ENCODE measurements around the gene MRPL49.

The MRPL49 gene

GRCh38 chr11:65131895-65132237 lies 9.7 kb downstream of the MRPL49 start:
- ChIA-PET CTCF (no interaction called here), POLR2A (interaction anchor here (2.3 kb wide), 1 partner anchor 10 kb away, joined by 16 read pairs; the partner anchor contains the start of genes FAU and MRPL49)
- TF ChIP-seq PKNOX1 (IDR thresholded peaks at IDR 0.05), result no peak
- no peak for TF ChIP-seq NFRKB (IDR thresholded peaks at IDR 0.05)
- TF ChIP-seq BHLHE40 (IDR thresholded peaks at IDR 0.05; ENCODE audit: borderline replicate concordance), result no peak
- no peak for TF ChIP-seq SP1 (IDR thresholded peaks at IDR 0.05)
- TF ChIP-seq CTBP1 (IDR thresholded peaks at IDR 0.05; ENCODE audit: borderline replicate concordance), result no peak
- TF ChIP-seq TARDBP (IDR thresholded peaks at IDR 0.05), result no peak
- TF ChIP-seq HDGF (IDR thresholded peaks at IDR 0.05; ENCODE audit: borderline replicate concordance), result no peak
- no peak for TF ChIP-seq L3MBTL2 (conservative IDR thresholded peaks at IDR 0.05)
- TF ChIP-seq LEF1 (IDR thresholded peaks at IDR 0.05; ENCODE audit: borderline replicate concordance), result no peak
- no peak for TF ChIP-seq FOXK2 (IDR thresholded peaks at IDR 0.05)
- no peak for TF ChIP-seq ELF4 (IDR thresholded peaks at IDR 0.05)
- no peak for TF ChIP-seq SUZ12 (IDR thresholded peaks at IDR 0.05)
- TF ChIP-seq ARNT (IDR thresholded peaks at IDR 0.05), result no peak
- no peak for TF ChIP-seq FOXM1 (IDR thresholded peaks at IDR 0.05; ENCODE audit: borderline replicate concordance)
- TF ChIP-seq FOXA1 (IDR thresholded peaks at IDR 0.05), result no peak
- no peak for TF ChIP-seq ZNF384 (IDR thresholded peaks at IDR 0.05)
- no peak for DNase-seq (ENCODE audit: extremely low spot score)

DNA sequence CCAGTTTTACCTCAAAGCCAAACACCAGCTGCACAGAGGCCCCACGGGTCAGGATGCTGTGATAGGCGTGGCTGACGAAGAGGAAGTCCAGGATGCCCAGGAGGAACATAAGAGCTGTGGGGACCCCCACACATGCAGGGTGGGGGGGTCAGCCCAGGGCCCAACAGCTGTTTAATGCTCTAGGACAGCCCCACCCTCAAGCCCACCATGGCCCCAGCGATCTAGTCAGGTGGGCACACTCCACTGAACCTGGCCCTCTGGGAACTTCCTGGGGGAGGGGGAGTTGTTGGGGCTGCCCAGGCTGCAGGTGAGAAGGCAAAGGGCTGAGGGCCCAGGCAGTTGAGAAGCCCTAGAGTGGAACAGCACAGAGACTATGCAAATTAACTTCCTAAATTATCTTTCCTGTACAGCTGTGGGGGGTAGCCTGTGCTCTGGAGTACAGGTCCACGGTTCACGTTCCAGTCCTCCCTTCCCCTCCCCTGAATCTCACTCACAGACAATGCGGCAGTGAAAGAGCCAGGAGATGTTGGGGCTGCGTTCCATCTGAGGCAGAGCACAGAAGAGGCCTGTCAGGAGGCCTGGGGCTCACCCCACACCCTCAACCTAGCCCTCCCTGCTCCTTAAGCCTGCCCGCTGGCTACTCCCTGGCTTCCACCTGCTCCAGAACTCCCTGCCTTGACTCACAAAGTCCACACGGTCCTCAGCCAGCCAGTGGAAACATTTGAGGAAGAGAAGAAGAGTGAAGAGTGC lies 10.3 kb downstream of the MRPL49 start:
- POLR2A ChIA-PET, result interaction anchor here (2.3 kb wide), 1 partner anchor 10 kb away, joined by 16 read pairs; the partner anchor contains the start of genes FAU and MRPL49
- CTCF ChIA-PET, result no interaction called here
- DNase-seq (ENCODE audit: extremely low spot score), result no peak
- TF ChIP-seq ELF4 (IDR thresholded peaks at IDR 0.05) (no peak), BHLHE40 (IDR thresholded peaks at IDR 0.05; ENCODE audit: borderline replicate concordance) (no peak), LEF1 (IDR thresholded peaks at IDR 0.05; ENCODE audit: borderline replicate concordance) (no peak), ZNF384 (IDR thresholded peaks at IDR 0.05) (no peak), ARNT (IDR thresholded peaks at IDR 0.05) (no peak), SUZ12 (IDR thresholded peaks at IDR 0.05) (no peak), PKNOX1 (IDR thresholded peaks at IDR 0.05) (no peak), FOXM1 (IDR thresholded peaks at IDR 0.05; ENCODE audit: borderline replicate concordance) (no peak), TARDBP (IDR thresholded peaks at IDR 0.05) (no peak), SP1 (IDR thresholded peaks at IDR 0.05) (no peak), CTBP1 (IDR thresholded peaks at IDR 0.05; ENCODE audit: borderline replicate concordance) (no peak), HDGF (IDR thresholded peaks at IDR 0.05; ENCODE audit: borderline replicate concordance) (no peak), FOXA1 (IDR thresholded peaks at IDR 0.05) (no peak), NFRKB (IDR thresholded peaks at IDR 0.05) (no peak), FOXK2 (IDR thresholded peaks at IDR 0.05) (no peak), L3MBTL2 (conservative IDR thresholded peaks at IDR 0.05) (no peak)

DNA sequence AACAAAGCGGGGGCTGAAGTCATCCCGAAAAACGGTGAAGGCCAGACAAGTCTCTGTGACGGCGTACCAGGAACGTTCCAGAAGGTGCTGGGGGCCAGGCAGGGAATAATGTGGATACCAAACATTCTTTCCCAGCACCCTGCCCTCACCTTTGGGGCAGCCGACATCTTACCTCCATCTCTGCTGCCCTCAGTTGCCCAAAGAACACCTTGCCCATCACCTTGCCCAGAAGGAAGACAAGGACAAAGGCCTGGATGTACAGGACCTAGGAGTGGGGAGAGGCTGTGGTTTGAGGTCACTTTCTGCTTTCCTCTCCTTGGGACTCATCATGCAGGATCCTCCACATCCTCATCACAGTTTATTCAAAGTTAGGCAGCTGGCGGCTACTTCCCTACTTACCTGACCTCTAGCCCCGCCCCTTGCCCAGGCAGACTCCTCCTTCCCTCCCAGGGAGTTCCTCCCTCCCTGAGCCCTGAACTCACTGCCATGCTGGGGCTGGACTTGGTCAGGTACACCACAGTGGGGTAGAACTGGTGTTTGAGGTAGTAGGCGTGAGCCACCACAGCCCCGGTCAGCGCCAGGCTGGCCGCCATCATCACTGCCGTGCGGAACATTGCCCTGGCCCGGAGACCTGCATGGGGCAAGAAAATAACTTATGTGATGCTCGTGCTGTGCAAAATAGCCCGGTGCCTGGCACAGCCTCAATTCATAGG lies 11.0 kb downstream of the MRPL49 start:
- ChIA-PET CTCF (no interaction called here), POLR2A (interaction anchor here (0.8 to 4.0 kb wide), 5 partner anchors 9 to 50 kb away, joined by 4 to 56 read pairs (median 4); partner anchors contain the start of genes CAPN1, FAU, MRPL49 and TM7SF2)
- peak; percentile 39 for DNase-seq (ENCODE audit: extremely low spot score)
- TF ChIP-seq TARDBP (IDR thresholded peaks at IDR 0.05), result no peak
- no peak for TF ChIP-seq BHLHE40 (IDR thresholded peaks at IDR 0.05; ENCODE audit: borderline replicate concordance)

GRCh38 chr11:65133724-65134123 lies 11.6 kb downstream of the MRPL49 start:
- no peak for DNase-seq (ENCODE audit: extremely low spot score)
- POLR2A ChIA-PET, result interaction anchor here (0.8 to 4.0 kb wide), 6 partner anchors 10 to 50 kb away, joined by 4 to 56 read pairs (median 8); partner anchors contain the start of genes CAPN1, FAU, MRPL49 and TM7SF2
- TF ChIP-seq BHLHE40 (IDR thresholded peaks at IDR 0.05; ENCODE audit: borderline replicate concordance) (no peak), ELF4 (IDR thresholded peaks at IDR 0.05) (no peak), PKNOX1 (IDR thresholded peaks at IDR 0.05) (no peak), L3MBTL2 (conservative IDR thresholded peaks at IDR 0.05) (no peak), CTBP1 (IDR thresholded peaks at IDR 0.05; ENCODE audit: borderline replicate concordance) (no peak), SUZ12 (IDR thresholded peaks at IDR 0.05) (no peak), TARDBP (IDR thresholded peaks at IDR 0.05) (no peak), ZNF384 (IDR thresholded peaks at IDR 0.05) (no peak), ARNT (IDR thresholded peaks at IDR 0.05) (no peak), LEF1 (IDR thresholded peaks at IDR 0.05; ENCODE audit: borderline replicate concordance) (no peak), FOXK2 (IDR thresholded peaks at IDR 0.05) (no peak), FOXA1 (IDR thresholded peaks at IDR 0.05) (no peak), FOXM1 (IDR thresholded peaks at IDR 0.05; ENCODE audit: borderline replicate concordance) (no peak), NFRKB (IDR thresholded peaks at IDR 0.05) (no peak), HDGF (IDR thresholded peaks at IDR 0.05; ENCODE audit: borderline replicate concordance) (no peak), SP1 (IDR thresholded peaks at IDR 0.05) (no peak)
- CTCF ChIA-PET, result no interaction called here

GRCh38 chr11:65134240-65134951 lies 12.3 kb downstream of the MRPL49 start, which contains the start of gene SYVN1:
SYVN1 (minus strand) TSS chr11:65134519; CDS start chr11:65133601, 918 bp downstream.
- ChIA-PET CTCF (interaction anchor here (0.9 to 1.0 kb wide), 3 partner anchors 22 to 286 kb away, joined by 3 to 5 read pairs (median 4); no protein-coding TSS in a partner anchor), POLR2A (interaction anchor here (0.6 to 4.0 kb wide), 37 partner anchors 9 to 373 kb away, joined by 3 to 56 read pairs (median 4); partner anchors contain the start of genes CAPN1, CDCA5, DPF2 and FAU)
- DNase-seq (ENCODE audit: extremely low spot score), result peak; percentile 84
- TF ChIP-seq ELF4 (IDR thresholded peaks at IDR 0.05) (peak; percentile 36; the same call in 1 of the 2 replicates), FOXM1 (IDR thresholded peaks at IDR 0.05; ENCODE audit: borderline replicate concordance) (peak; percentile 31; the same call in 1 of the 2 replicates), SUZ12 (IDR thresholded peaks at IDR 0.05) (no peak), BHLHE40 (IDR thresholded peaks at IDR 0.05; ENCODE audit: borderline replicate concordance) (peak; percentile 87), ARNT (IDR thresholded peaks at IDR 0.05) (no peak), L3MBTL2 (conservative IDR thresholded peaks at IDR 0.05) (peak; percentile 34; the same call in 1 of the 2 replicates), NFRKB (IDR thresholded peaks at IDR 0.05) (no peak), PKNOX1 (IDR thresholded peaks at IDR 0.05) (no peak), CTBP1 (IDR thresholded peaks at IDR 0.05; ENCODE audit: borderline replicate concordance) (no peak), ZNF384 (IDR thresholded peaks at IDR 0.05) (no peak), SP1 (IDR thresholded peaks at IDR 0.05) (no peak)
